HEK293 (cell line): ENCODE measurements around the gene STK36.

Experiments used
- ZBTB8A ChIP-seq: fragments of 450-650 bp; formaldehyde crosslinking; IDR thresholded peaks from 2 replicates; pipeline ENCODE4 v1.5.1; 2016; ENCODE audit warnings: missing biosample characterization, missing genetic modification characterization
- ZNF302 ChIP-seq: fragments of 450-650 bp; formaldehyde crosslinking; IDR thresholded peaks from 2 replicates; pipeline ENCODE4 v1.5.1; 2016; ENCODE audit warnings: missing biosample characterization, missing genetic modification characterization, low read depth
- TF ChIP-seq, protein P1 (sequence below): fragments of 450-650 bp; formaldehyde crosslinking; IDR thresholded peaks from 2 replicates; pipeline ENCODE4 v1.5.1; 2016; ENCODE audit warnings: missing biosample characterization, missing genetic modification characterization
- TF ChIP-seq, protein P2 (sequence below): IDR thresholded peaks from 2 replicates; pipeline ENCODE4 v1.6.1; 2011; ENCODE audit warnings: mild to moderate bottlenecking, low read depth, low read length, borderline replicate concordance
- TF ChIP-seq, protein P3 (sequence below): fragments of 450-650 bp; formaldehyde crosslinking; IDR thresholded peaks from 2 replicates; pipeline ENCODE4 v1.5.1; 2016; ENCODE audit warnings: missing biosample characterization, missing genetic modification characterization

DNA sequence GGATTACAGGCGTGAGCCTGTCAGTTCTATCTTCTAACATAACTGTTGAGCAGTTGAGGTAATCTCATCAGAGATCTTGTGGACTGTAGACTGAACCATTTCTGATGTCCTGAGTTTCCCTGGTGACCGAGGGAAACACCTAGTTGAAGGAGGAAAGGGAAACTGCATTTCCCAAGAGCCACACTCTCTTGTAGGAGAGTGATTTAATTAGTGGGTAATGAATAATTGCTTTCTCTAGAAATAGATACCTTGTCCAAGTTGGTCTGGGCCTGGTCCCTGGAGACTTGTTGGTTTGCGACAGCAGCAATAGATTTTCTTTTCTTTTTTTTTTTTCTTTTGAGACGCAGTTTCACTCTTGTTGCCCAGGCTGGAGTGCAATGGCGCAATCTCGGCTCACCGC, 46.2 kb downstream of the STK36 start:
- TF ChIP-seq, protein P1, sequence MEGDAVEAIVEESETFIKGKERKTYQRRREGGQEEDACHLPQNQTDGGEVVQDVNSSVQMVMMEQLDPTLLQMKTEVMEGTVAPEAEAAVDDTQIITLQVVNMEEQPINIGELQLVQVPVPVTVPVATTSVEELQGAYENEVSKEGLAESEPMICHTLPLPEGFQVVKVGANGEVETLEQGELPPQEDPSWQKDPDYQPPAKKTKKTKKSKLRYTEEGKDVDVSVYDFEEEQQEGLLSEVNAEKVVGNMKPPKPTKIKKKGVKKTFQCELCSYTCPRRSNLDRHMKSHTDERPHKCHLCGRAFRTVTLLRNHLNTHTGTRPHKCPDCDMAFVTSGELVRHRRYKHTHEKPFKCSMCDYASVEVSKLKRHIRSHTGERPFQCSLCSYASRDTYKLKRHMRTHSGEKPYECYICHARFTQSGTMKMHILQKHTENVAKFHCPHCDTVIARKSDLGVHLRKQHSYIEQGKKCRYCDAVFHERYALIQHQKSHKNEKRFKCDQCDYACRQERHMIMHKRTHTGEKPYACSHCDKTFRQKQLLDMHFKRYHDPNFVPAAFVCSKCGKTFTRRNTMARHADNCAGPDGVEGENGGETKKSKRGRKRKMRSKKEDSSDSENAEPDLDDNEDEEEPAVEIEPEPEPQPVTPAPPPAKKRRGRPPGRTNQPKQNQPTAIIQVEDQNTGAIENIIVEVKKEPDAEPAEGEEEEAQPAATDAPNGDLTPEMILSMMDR = no peak
- TF ChIP-seq ZNF302 (tag by site-specific recombination) = no peak
- TF ChIP-seq, protein P2, sequence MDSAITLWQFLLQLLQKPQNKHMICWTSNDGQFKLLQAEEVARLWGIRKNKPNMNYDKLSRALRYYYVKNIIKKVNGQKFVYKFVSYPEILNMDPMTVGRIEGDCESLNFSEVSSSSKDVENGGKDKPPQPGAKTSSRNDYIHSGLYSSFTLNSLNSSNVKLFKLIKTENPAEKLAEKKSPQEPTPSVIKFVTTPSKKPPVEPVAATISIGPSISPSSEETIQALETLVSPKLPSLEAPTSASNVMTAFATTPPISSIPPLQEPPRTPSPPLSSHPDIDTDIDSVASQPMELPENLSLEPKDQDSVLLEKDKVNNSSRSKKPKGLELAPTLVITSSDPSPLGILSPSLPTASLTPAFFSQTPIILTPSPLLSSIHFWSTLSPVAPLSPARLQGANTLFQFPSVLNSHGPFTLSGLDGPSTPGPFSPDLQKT = no peak
- no peak for TF ChIP-seq ZBTB8A (tag by site-specific recombination)
- TF ChIP-seq, protein P3, sequence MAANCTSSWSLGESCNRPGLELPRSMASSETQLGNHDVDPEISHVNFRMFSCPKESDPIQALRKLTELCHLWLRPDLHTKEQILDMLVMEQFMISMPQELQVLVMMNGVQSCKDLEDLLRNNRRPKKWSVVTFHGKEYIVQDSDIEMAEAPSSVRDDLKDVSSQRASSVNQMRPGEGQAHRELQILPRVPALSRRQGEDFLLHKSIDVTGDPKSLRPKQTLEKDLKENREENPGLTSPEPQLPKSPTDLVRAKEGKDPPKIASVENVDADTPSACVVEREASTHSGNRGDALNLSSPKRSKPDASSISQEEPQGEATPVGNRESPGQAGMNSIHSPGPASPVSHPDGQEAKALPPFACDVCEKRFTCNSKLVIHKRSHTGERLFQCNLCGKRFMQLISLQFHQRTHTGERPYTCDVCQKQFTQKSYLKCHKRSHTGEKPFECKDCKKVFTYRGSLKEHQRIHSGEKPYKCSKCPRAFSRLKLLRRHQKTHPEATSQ (tag by site-specific recombination) = no peak
